HG03039 (cell line): ENCODE measurements around the gene PTX3.

Experiments used
- ATAC-seq: cut with Tn5 transposase; IDR thresholded peaks from one replicate; pipeline ENCODE4 v1.9.1; 2021; ENCODE audit warnings: mild to moderate bottlenecking, moderate library complexity; ENCODE audit not compliant: unreplicated experiment

The PTX3 gene

GRCh38 chr3:157471064-157471463 is 34.4 kb downstream of the PTX3 start:
- ATAC-seq: no peak

GRCh38 chr3:157472648-157473047 is 36.0 kb downstream of the PTX3 start:
- no peak for ATAC-seq

DNA sequence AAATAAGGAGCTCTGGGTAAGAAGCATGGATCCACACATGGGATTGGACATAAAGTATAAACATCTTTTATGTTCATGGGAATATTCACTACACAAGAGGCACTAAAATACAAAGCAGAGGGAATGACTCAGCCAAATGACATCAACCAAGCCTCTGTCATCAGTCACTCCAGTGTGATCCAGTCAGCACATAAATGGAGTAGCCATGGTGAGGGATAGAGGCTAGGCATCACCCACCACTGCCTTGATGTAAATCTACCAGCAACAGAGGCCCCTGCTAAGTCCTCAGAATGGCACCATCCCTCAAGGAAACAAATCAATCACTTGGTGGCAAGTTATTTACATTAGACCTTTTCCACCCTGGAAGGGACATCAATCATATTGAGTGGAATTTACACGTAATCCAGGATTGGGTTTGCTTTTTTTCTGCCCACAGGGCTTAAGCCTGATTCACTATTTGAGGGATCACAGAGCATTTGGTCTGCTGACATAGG is 39.3 kb downstream of the PTX3 start:
- ATAC-seq: no peak

DNA sequence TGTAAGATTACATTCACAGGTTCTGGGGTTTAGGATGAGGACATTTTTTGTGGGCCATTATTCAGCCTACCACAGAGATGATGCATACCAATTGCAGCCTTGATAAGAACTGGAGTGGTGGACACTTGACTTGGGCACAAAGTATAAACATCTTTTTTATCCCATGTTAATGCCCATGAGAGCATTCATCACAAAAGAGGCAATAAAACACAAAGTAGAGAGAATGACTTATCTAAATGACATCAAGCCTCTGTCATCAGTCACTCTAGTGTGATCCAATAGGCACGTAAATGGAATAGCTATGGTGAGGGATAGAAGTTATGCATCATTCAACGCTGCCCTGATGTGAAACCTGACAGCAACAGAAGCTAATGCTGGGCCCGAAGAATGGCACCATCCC is 40.8 kb downstream of the PTX3 start:
- no peak for ATAC-seq

GRCh38 chr3:157479464-157480243 is 43.0 kb downstream of the PTX3 start:
- no peak for ATAC-seq

- no peak for ATAC-seq
Observed at GRCh38 chr3:157487339-157487738, 50.7 kb downstream of the PTX3 start.

DNA sequence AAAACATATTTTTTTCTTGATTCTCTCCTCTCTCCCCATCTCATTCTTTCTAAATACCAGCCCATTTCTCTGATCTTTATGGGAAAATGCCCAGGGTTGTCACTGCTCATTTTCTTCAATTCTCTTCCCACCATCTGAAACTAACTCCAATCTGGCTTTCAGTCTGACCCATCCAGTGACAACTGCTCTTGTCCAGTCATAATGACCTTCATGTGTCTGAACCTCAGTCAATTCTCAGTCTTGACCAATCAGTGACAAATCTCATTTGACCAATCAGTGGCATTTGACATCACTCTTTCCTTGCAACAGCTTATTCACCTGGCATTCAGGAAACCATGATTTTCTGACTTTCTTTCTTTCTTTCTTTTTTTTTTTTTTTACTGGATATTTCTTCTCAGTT is 51.5 kb downstream of the PTX3 start:
- ATAC-seq: no peak

DNA sequence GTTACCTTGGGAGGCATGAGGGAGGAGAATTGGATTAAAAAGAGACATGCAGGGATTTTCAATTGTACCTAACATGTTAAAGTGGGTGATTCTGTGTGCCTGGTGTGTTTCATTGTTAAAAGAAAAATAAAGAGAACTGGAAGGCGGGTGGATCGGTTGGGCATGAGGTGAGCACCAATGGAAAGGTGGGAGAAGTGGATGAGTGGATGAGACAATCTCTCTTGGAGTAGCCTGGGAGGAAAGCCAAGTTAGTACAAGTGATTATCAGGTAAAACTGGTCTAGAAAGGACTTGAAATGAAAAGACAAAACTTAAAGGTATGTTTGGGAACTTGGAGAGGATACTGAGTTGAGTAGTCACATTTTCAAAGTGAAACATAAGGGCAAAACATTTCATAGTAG is 54.5 kb downstream of the PTX3 start:
- ATAC-seq: no peak
